GM19193 (cell line): ENCODE measurements around the gene CLECL1.

Experiments
- POLR2A ChIP-seq: IDR thresholded peaks from 4 replicates; pipeline ENCODE4 v1.6.1; 2011; ENCODE audit not compliant: insufficient read depth, insufficient read length; ENCODE audit errors: extremely low read depth

CLECL1 gene

GRCh38 chr12:9735601-9736000 is 2.7 kb upstream of the CLECL1 start:
- no peak for TF ChIP-seq POLR2A

- TF ChIP-seq POLR2A: no peak
Observed at GRCh38 chr12:9731797-9732196, 1.1 kb downstream of the CLECL1 start.

GRCh38 chr12:9731393-9731792 is 1.5 kb downstream of the CLECL1 start:
- TF ChIP-seq POLR2A: no peak

GRCh38 chr12:9730591-9730990 is 2.3 kb downstream of the CLECL1 start:
- TF ChIP-seq POLR2A: peak; percentile 39

- TF ChIP-seq POLR2A: no peak
Observed at GRCh38 chr12:9730011-9730410, 2.9 kb downstream of the CLECL1 start.

GRCh38 chr12:9729082-9729481 is 3.8 kb downstream of the CLECL1 start:
- no peak for TF ChIP-seq POLR2A

- peak; percentile 1 for TF ChIP-seq POLR2A
Observed at GRCh38 chr12:9727813-9728212, 5.1 kb downstream of the CLECL1 start.

- no peak for TF ChIP-seq POLR2A
Observed at GRCh38 chr12:9725213-9725870, 7.6 kb downstream of the CLECL1 start.

- no peak for TF ChIP-seq POLR2A
Observed at GRCh38 chr12:9724023-9724422, 8.9 kb downstream of the CLECL1 start.

- TF ChIP-seq POLR2A: no peak
Observed at GRCh38 chr12:9721394-9722092, 11.4 kb downstream of the CLECL1 start.

- no peak for TF ChIP-seq POLR2A
Observed at GRCh38 chr12:9719790-9720189, 13.1 kb downstream of the CLECL1 start.

GRCh38 chr12:9718968-9719367 is 13.9 kb downstream of the CLECL1 start:
- TF ChIP-seq POLR2A: no peak

GRCh38 chr12:9717070-9717925 is 15.6 kb downstream of the CLECL1 start:
- TF ChIP-seq POLR2A: peak; percentile 40

- TF ChIP-seq POLR2A: no peak
Observed at GRCh38 chr12:9711664-9712063, 21.2 kb downstream of the CLECL1 start.

GRCh38 chr12:9710584-9711375 is 22.1 kb downstream of the CLECL1 start:
- no peak for TF ChIP-seq POLR2A
